ENCODE measurements around the gene S100A7A.

Gene S100A7A

GRCh38 chr1:153389973-153390879, 26.1 kb upstream of the S100A7A start:
- Mint-ChIP-seq H3K4me3 (no peak overlapping the region), H3K4me1 (peaks cover 4 to 5% of the 10 kb centered on the region in 2 donors), H3K9me3 (no peaks in the 10 kb centered on the region), H3K27ac (no peak overlapping the region), H3K36me3 (no peaks in the 10 kb centered on the region), H3K27me3 (peaks cover 21 to 41% of the 10 kb centered on the region in 2 donors)
- ATAC-seq (replicated peaks) = no peak
- DNase-seq = no peak

- H3K27ac Mint-ChIP-seq = no peak within 1 kb of the TSS
Measured at GRCh38 chr1:153390938-153391710, 25.2 kb upstream of the S100A7A start, which contains the start of gene S100A8. Gene S100A8 (minus strand): TSS chr1:153391073. CDS start chr1:153390535, 538 bp downstream.

GRCh38 chr1:153392258-153392657, 24.1 kb upstream of the S100A7A start:
- peaks cover 0 to 1% of the 10 kb centered on the region in 2 donors for H3K4me1 Mint-ChIP-seq
- no peaks in the 10 kb centered on the region for H3K9me3 Mint-ChIP-seq
- ATAC-seq (replicated peaks) (no peak), DNase-seq (no peak)
- peaks cover 27 to 41% of the 10 kb centered on the region in 2 donors for H3K27me3 Mint-ChIP-seq
- H3K4me3 Mint-ChIP-seq = no peak overlapping the region
- no peaks in the 10 kb centered on the region for H3K36me3 Mint-ChIP-seq
- H3K27ac Mint-ChIP-seq = no peak overlapping the region

More at GRCh38 chr1:153390938-153391710, 25.2 kb upstream of the S100A7A start, which contains the start of gene S100A8:
- H3K36me3 Mint-ChIP-seq = no peaks in the 10 kb centered on the region
- peaks cover 4 to 5% of the 10 kb centered on the region in 2 donors for H3K4me1 Mint-ChIP-seq
- H3K9me3 Mint-ChIP-seq = no peaks in the 10 kb centered on the region
- peaks cover 28 to 46% of the 10 kb centered on the region in 2 donors for H3K27me3 Mint-ChIP-seq
- no peak within 1 kb of the TSS for H3K4me3 Mint-ChIP-seq
- ATAC-seq (replicated peaks) = no peak
- DNase-seq = no peak

GRCh38 chr1:153392822-153393221, 23.5 kb upstream of the S100A7A start:
- peaks cover 0 to 1% of the 10 kb centered on the region in 2 donors for H3K4me1 Mint-ChIP-seq
- no peaks in the 10 kb centered on the region for H3K36me3 Mint-ChIP-seq
- no peaks in the 10 kb centered on the region for H3K9me3 Mint-ChIP-seq
- H3K27ac Mint-ChIP-seq = no peak overlapping the region
- no peak for DNase-seq
- no peak for ATAC-seq (replicated peaks)
- no peak overlapping the region for H3K4me3 Mint-ChIP-seq
- H3K27me3 Mint-ChIP-seq = peaks cover 28 to 44% of the 10 kb centered on the region in 2 donors

- Mint-ChIP-seq H3K4me3 (no peak overlapping the region), H3K27ac (no peak overlapping the region), H3K4me1 (peaks cover 0 to 1% of the 10 kb centered on the region in 2 donors), H3K36me3 (no peaks in the 10 kb centered on the region), H3K9me3 (no peaks in the 10 kb centered on the region), H3K27me3 (peaks cover 31 to 48% of the 10 kb centered on the region in 2 donors)
- no peak for DNase-seq
- ATAC-seq (replicated peaks) = no peak
Measured at GRCh38 chr1:153393926-153394325, 22.4 kb upstream of the S100A7A start.

GRCh38 chr1:153394391-153394790, 21.9 kb upstream of the S100A7A start:
- ATAC-seq (replicated peaks) (no peak), DNase-seq (no peak)
- Mint-ChIP-seq H3K4me3 (no peak overlapping the region), H3K4me1 (peaks cover 0 to 1% of the 10 kb centered on the region in 2 donors), H3K36me3 (no peaks in the 10 kb centered on the region), H3K27ac (no peak overlapping the region), H3K27me3 (peaks cover 36 to 53% of the 10 kb centered on the region in 2 donors), H3K9me3 (no peaks in the 10 kb centered on the region)

GRCh38 chr1:153395136-153395685, 21.1 kb upstream of the S100A7A start:
- H3K27me3 Mint-ChIP-seq = peaks cover 42 to 61% of the 10 kb centered on the region in 2 donors
- H3K4me3 Mint-ChIP-seq = no peak overlapping the region
- H3K4me1 Mint-ChIP-seq = peaks cover 0 to 1% of the 10 kb centered on the region in 2 donors
- no peaks in the 10 kb centered on the region for H3K36me3 Mint-ChIP-seq
- ATAC-seq (replicated peaks) = no peak
- DNase-seq = no peak
- no peak overlapping the region for H3K27ac Mint-ChIP-seq
- H3K9me3 Mint-ChIP-seq = no peaks in the 10 kb centered on the region

- ATAC-seq (replicated peaks) (no peak), DNase-seq (no peak)
- Mint-ChIP-seq H3K27me3 (peaks cover 40 to 60% of the 10 kb centered on the region in 2 donors), H3K4me1 (peaks cover 0 to 1% of the 10 kb centered on the region in 2 donors), H3K9me3 (no peaks in the 10 kb centered on the region), H3K4me3 (no peak overlapping the region), H3K27ac (no peak overlapping the region), H3K36me3 (no peaks in the 10 kb centered on the region)
Measured at GRCh38 chr1:153395776-153396175, 20.5 kb upstream of the S100A7A start.

GRCh38 chr1:153396461-153396860, 19.9 kb upstream of the S100A7A start:
- H3K27ac Mint-ChIP-seq = no peak overlapping the region
- ATAC-seq (replicated peaks) (no peak), DNase-seq (no peak)
- H3K4me1 Mint-ChIP-seq = peaks cover 0 to 1% of the 10 kb centered on the region in 2 donors
- H3K36me3 Mint-ChIP-seq = no peaks in the 10 kb centered on the region
- H3K9me3 Mint-ChIP-seq = no peaks in the 10 kb centered on the region
- peaks cover 37 to 53% of the 10 kb centered on the region in 2 donors for H3K27me3 Mint-ChIP-seq
- H3K4me3 Mint-ChIP-seq = no peak overlapping the region

GRCh38 chr1:153397051-153397923, 19.0 kb upstream of the S100A7A start:
- no peaks in the 10 kb centered on the region for H3K9me3 Mint-ChIP-seq
- DNase-seq (no peak), ATAC-seq (replicated peaks) (no peak)
- no peaks in the 10 kb centered on the region for H3K36me3 Mint-ChIP-seq
- peaks cover 0 to 1% of the 10 kb centered on the region in 2 donors for H3K4me1 Mint-ChIP-seq
- H3K27ac Mint-ChIP-seq = no peak overlapping the region
- H3K4me3 Mint-ChIP-seq = no peak overlapping the region
- H3K27me3 Mint-ChIP-seq = peaks cover 37 to 50% of the 10 kb centered on the region in 2 donors

- H3K27ac Mint-ChIP-seq = no peak overlapping the region
- peaks cover 34 to 47% of the 10 kb centered on the region in 2 donors for H3K27me3 Mint-ChIP-seq
- DNase-seq (no peak), ATAC-seq (replicated peaks) (no peak)
- H3K4me3 Mint-ChIP-seq = no peak overlapping the region
- peaks cover 0 to 1% of the 10 kb centered on the region in 2 donors for H3K4me1 Mint-ChIP-seq
- no peaks in the 10 kb centered on the region for H3K36me3 Mint-ChIP-seq
- H3K9me3 Mint-ChIP-seq = no peaks in the 10 kb centered on the region
Measured at GRCh38 chr1:153397924-153398651, 18.2 kb upstream of the S100A7A start.

GRCh38 chr1:153399401-153400055, 16.8 kb upstream of the S100A7A start:
- H3K27me3 Mint-ChIP-seq = peaks cover 33 to 49% of the 10 kb centered on the region in 2 donors
- peaks cover 0 to 2% of the 10 kb centered on the region in 2 donors for H3K4me1 Mint-ChIP-seq
- DNase-seq (no peak), ATAC-seq (replicated peaks) (no peak)
- peaks cover 0 to under 1% of the 10 kb centered on the region in 2 donors for H3K36me3 Mint-ChIP-seq
- peaks cover under 1% of the 10 kb centered on the region in 2 donors for H3K9me3 Mint-ChIP-seq
- no peak overlapping the region for H3K27ac Mint-ChIP-seq
- no peak overlapping the region for H3K4me3 Mint-ChIP-seq

Data from stimulated activated naive B cell treated with anti-CD40 and anti-IgM and Interleukin-4, amounts not matched to agents 10 μg/mL and 1 μg/mL and 100 μg/mL, for 72 hours (primary cell).